HepG2 (cell line): ENCODE results near the gene YIPF3. TPM values are rescaled to one million over a fixed set of nuclear protein-coding genes. Genes with fewer than 3 reads are reported as not detected.

Experiments used
- ERF ChIP-seq: IDR thresholded peaks from 2 replicates; pipeline ENCODE4 v1.6.1; 2018; ENCODE audit warnings: missing biosample characterization, missing genetic modification reagents
- FLYWCH1 ChIP-seq: sonication (generic); formaldehyde crosslinking; IDR thresholded peaks from 2 replicates; pipeline ENCODE4 v1.8.1; 2023; ENCODE audit warnings: mild to moderate bottlenecking, missing genetic modification reagents
- FOXK2 ChIP-seq: fragments of 450-650 bp; IDR thresholded peaks from 2 replicates; pipeline ENCODE4 v1.6.1; 2016
- FOXM1 ChIP-seq: sonication (generic); formaldehyde crosslinking; IDR thresholded peaks from 2 replicates; pipeline ENCODE4 v1.5.0; 2020; ENCODE audit warnings: missing genetic modification reagents
- KLF9 ChIP-seq: IDR thresholded peaks from 2 replicates; pipeline ENCODE4 v1.6.1; 2016; ENCODE audit warnings: low read depth
- LBX2 ChIP-seq: sonication (generic); formaldehyde crosslinking; IDR thresholded peaks from 2 replicates; pipeline ENCODE4 v1.5.0; 2020; ENCODE audit warnings: missing genetic modification reagents, mild to moderate bottlenecking, borderline replicate concordance
- MTA3 ChIP-seq: sonication (generic); formaldehyde crosslinking; IDR thresholded peaks from 2 replicates; pipeline ENCODE4 v1.4.0; 2020; ENCODE audit warnings: missing genetic modification reagents
- NAIF1 ChIP-seq: sonication (generic); formaldehyde crosslinking; IDR thresholded peaks from 2 replicates; pipeline ENCODE4 v1.5.0; 2020; ENCODE audit warnings: mild to moderate bottlenecking, missing genetic modification reagents, borderline replicate concordance
- RERE ChIP-seq: IDR thresholded peaks from 2 replicates; pipeline ENCODE4 v1.6.1; 2016; ENCODE audit warnings: low read depth, missing genetic modification reagents, missing compliant biosample characterization
- RFX1 ChIP-seq: fragments of 450-650 bp; IDR thresholded peaks from 2 replicates; pipeline ENCODE4 v1.6.1; 2017
- SNAI1 ChIP-seq: sonication (generic); formaldehyde crosslinking; IDR thresholded peaks from 2 replicates; pipeline ENCODE4 v1.5.0; 2020; ENCODE audit warnings: mild to moderate bottlenecking, missing genetic modification reagents, borderline replicate concordance
- TRIM24 ChIP-seq: sonication (generic); formaldehyde crosslinking; IDR thresholded peaks from 2 replicates; pipeline ENCODE4 v1.8.0; 2022; ENCODE audit warnings: mild to moderate bottlenecking, missing genetic modification reagents
- ZNF10 ChIP-seq: sonication (generic); formaldehyde crosslinking; IDR thresholded peaks from 2 replicates; pipeline ENCODE4 v1.4.0; 2020; ENCODE audit warnings: mild to moderate bottlenecking, low read depth, missing genetic modification reagents, borderline replicate concordance
- ZNF256 ChIP-seq: sonication (generic); formaldehyde crosslinking; conservative IDR thresholded peaks from 2 replicates; pipeline ENCODE4 v1.4.0; 2020; ENCODE audit warnings: missing genetic modification reagents
- ZNF3 ChIP-seq: IDR thresholded peaks from 2 replicates; pipeline ENCODE4 v1.7.0; 2017; ENCODE audit warnings: inconsistent platforms
- ZNF30 ChIP-seq: sonication (generic); formaldehyde crosslinking; IDR thresholded peaks from 2 replicates; pipeline ENCODE4 v1.5.0; 2020; ENCODE audit warnings: mild to moderate bottlenecking, missing genetic modification reagents
- ZNF329 ChIP-seq: sonication (generic); formaldehyde crosslinking; IDR thresholded peaks from 2 replicates; pipeline ENCODE4 v1.9.0; 2021; ENCODE audit warnings: low read depth, mild to moderate bottlenecking, missing genetic modification reagents
- ZNF598 ChIP-seq: sonication (generic); formaldehyde crosslinking; IDR thresholded peaks from 2 replicates; pipeline ENCODE4 v1.5.1; 2020; ENCODE audit warnings: mild to moderate bottlenecking, missing genetic modification reagents, borderline replicate concordance
- ZNF670 ChIP-seq: sonication (generic); formaldehyde crosslinking; IDR thresholded peaks from 2 replicates; pipeline ENCODE4 v1.8.0; 2022; ENCODE audit warnings: mild to moderate bottlenecking, missing genetic modification reagents, borderline replicate concordance
- ZNF674 ChIP-seq: sonication (generic); formaldehyde crosslinking; IDR thresholded peaks from 2 replicates; pipeline ENCODE4 v1.5.0; 2020; ENCODE audit warnings: low read depth, mild to moderate bottlenecking, missing genetic modification reagents
- ZNF720 ChIP-seq: sonication (generic); formaldehyde crosslinking; IDR thresholded peaks from 2 replicates; pipeline ENCODE4 v1.4.0; 2020; ENCODE audit warnings: missing genetic modification reagents
- ZNF747 ChIP-seq: sonication (generic); formaldehyde crosslinking; IDR thresholded peaks from 2 replicates; pipeline ENCODE4 v1.8.1; 2023; ENCODE audit warnings: missing genetic modification reagents, mild to moderate bottlenecking, borderline replicate concordance
- ZSCAN25 ChIP-seq: sonication (generic); formaldehyde crosslinking; IDR thresholded peaks from 2 replicates; pipeline ENCODE4 v1.8.0; 2022; ENCODE audit warnings: mild to moderate bottlenecking, missing genetic modification reagents
- polyA plus RNA-seq, 8 experiments: library from polyadenylated mRNA; depleted of rRNA in 3 of 8; stranded (reverse) in 7 of 8; unstranded in 1 of 8; fragments of >200 nt; fragmentation: Illumina TruSeq in 4 of 8; extraction: Trizol in 4 of 8; gene quantifications; 2 replicates each; pipeline versions ENCODE4 v1.2.1 to v1.2.3, GENCODE V29; 2011 to 2016; ENCODE audit warnings: low read depth in 4 of 8, missing spikeins in 1 of 8, mixed read lengths in 1 of 8; ENCODE audit not compliant: insufficient read depth in 1 of 8
- total RNA-seq, 5 experiments: library from RNA; depleted of rRNA; stranded (reverse); fragments of >200 nt; fragmentation: Illumina TruSeq; extraction: Trizol; gene quantifications; 2 replicates each; pipeline ENCODE4 v1.2.3, GENCODE V29; 2016; ENCODE audit warnings: low read depth in 1 of 5
- TF ChIP-seq, protein P1 (sequence below): sonication (generic); formaldehyde crosslinking; IDR thresholded peaks from 2 replicates; pipeline ENCODE4 v1.4.0; 2020; ENCODE audit warnings: missing genetic modification reagents

The YIPF3 gene
- total and polyA plus RNA-seq, 2 of the 13 experiments (the other 11 are each of a cell fraction or from before 2014, with no cell fraction given): 107 to 206 TPM

DNA sequence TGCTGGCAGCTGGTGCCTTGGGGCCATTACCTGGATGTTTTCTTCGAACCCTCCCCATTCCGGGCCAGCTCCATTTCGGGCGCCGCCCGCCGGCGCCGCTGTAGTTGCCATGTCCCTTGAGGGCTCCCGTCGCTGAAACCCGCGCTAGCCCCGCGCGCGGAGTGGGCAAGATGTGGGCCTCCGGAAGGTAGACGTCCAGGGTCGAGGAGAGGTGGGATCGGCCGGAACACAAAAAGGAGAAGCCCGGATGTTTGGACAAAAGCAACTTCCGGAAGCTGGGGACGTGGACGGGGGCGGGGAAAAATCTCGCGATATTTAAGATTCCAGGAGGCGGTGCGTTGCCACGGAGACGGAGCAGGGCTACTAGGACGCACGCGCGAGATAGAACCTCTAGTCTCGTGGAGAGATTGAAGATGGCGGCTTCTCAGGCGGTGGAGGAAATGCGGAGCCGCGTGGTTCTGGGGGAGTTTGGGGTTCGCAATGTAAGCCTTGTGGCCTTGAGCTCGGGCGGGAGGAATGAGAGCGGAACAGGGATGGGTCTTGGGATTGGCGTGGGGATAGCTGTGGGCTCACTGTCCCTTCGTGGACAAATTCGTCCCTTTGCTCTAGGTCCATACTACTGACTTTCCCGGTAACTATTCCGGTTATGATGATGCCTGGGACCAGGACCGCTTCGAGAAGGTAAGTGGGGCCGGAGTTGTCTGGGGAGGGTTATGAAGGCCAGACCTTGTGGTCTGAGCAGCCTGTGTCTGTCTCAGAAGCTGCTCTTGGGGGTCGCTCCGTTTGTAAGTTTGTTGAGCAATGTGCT, at the start of gene YIPF3, which contains the start of gene POLR1C (continued):
- TF ChIP-seq, protein P1, sequence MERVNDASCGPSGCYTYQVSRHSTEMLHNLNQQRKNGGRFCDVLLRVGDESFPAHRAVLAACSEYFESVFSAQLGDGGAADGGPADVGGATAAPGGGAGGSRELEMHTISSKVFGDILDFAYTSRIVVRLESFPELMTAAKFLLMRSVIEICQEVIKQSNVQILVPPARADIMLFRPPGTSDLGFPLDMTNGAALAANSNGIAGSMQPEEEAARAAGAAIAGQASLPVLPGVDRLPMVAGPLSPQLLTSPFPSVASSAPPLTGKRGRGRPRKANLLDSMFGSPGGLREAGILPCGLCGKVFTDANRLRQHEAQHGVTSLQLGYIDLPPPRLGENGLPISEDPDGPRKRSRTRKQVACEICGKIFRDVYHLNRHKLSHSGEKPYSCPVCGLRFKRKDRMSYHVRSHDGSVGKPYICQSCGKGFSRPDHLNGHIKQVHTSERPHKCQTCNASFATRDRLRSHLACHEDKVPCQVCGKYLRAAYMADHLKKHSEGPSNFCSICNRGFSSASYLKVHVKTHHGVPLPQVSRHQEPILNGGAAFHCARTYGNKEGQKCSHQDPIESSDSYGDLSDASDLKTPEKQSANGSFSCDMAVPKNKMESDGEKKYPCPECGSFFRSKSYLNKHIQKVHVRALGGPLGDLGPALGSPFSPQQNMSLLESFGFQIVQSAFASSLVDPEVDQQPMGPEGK (CRISPR knock-in tag): peak; percentile 42; the same call in 1 of the 2 replicates
- TF ChIP-seq ERF (CRISPR knock-in tag): peak; percentile 90
- no peak for TF ChIP-seq ZNF10 (CRISPR knock-in tag)
- TF ChIP-seq ZNF670 (CRISPR knock-in tag): no peak; the same call in 1 of the 2 replicates
- no peak for TF ChIP-seq ZNF30 (CRISPR knock-in tag)
- TF ChIP-seq FLYWCH1: peak; percentile 67; the same call in 1 of the 2 replicates
- peak; percentile 72 for TF ChIP-seq ZNF747 (CRISPR knock-in tag)
- TF ChIP-seq RFX1: peak; percentile 97
- TF ChIP-seq ZNF598 (CRISPR knock-in tag): peak; percentile 99
- peak; percentile 56; the same call in 1 of the 2 replicates for TF ChIP-seq ZNF329 (CRISPR knock-in tag)
- TF ChIP-seq TRIM24 (CRISPR knock-in tag): no peak
- TF ChIP-seq KLF9: no peak; the same call in 1 of the 2 replicates
- TF ChIP-seq LBX2 (CRISPR knock-in tag): no peak
- 0 out of 2 replicates have a peak, but pooled peaks have one; percentile 58 for TF ChIP-seq ZNF256
- peak; percentile 56 for TF ChIP-seq FOXK2
- TF ChIP-seq RERE (CRISPR knock-in tag): no peak
- TF ChIP-seq MTA3 (CRISPR knock-in tag): no peak
- TF ChIP-seq ZNF3 (CRISPR knock-in tag): no peak
- peak; percentile 34; the same call in 1 of the 2 replicates for TF ChIP-seq ZSCAN25 (CRISPR knock-in tag)
- peak; percentile 38; the same call in 1 of the 2 replicates for TF ChIP-seq ZNF674
- peak; percentile 64; the same call in 1 of the 2 replicates for TF ChIP-seq SNAI1 (CRISPR knock-in tag)
- TF ChIP-seq ZNF720 (CRISPR knock-in tag): no peak
- TF ChIP-seq FOXM1 (CRISPR knock-in tag): no peak; the same call in 1 of the 2 replicates
- TF ChIP-seq NAIF1 (CRISPR knock-in tag): peak; percentile 47; the same call in 1 of the 2 replicates
